Tibial artery (tissue), 4 donors: ENCODE data around the gene JKAMP.

Experiments
- DNase-seq, 2 donors: peaks; one replicate each; pipeline ENCODE4 v3.0.0-alpha.2; 2019
- H3K27ac ChIP-seq, 2 donors: fragments of 200-600 bp; sonication (generic) in 1 of 2; 1 replicate in 1 of 2; 2 replicates in 1 of 2; pipeline ENCODE4 v1.5.1; 2018 to 2019; ENCODE audit warnings: mild to moderate bottlenecking in 1 of 2
- H3K27me3 ChIP-seq, 2 donors: fragments of 200-600 bp; sonication (generic) in 1 of 2; one replicate each; pipeline versions ENCODE4 v1.5.1 to v1.6.0; 2016 to 2019
- H3K36me3 ChIP-seq, 3 donors: fragments of 200-600 bp; sonication (generic) in 2 of 3; one replicate each; pipeline ENCODE4 v1.5.1; 2016 to 2019; ENCODE audit warnings: mild to moderate bottlenecking in 2 of 3
- H3K4me1 ChIP-seq, 4 donors: fragments of 200-600 bp; sonication (generic) in 2 of 4; 1 replicate in 3 of 4; 2 replicates in 1 of 4; pipeline ENCODE4 v1.5.1; 2016 to 2019
- H3K4me3 ChIP-seq, 2 donors: fragments of 200-600 bp; sonication (generic) in 1 of 2; 1 replicate in 1 of 2; 2 replicates in 1 of 2; pipeline ENCODE4 v1.5.1; 2018 to 2019; ENCODE audit warnings: mild to moderate bottlenecking in 2 of 2
- H3K9me3 ChIP-seq, 3 donors: fragments of 200-600 bp; sonication (generic) in 1 of 3; one replicate each; pipeline ENCODE4 v1.5.1; 2016 to 2019
- CTCF ChIP-seq, 2 experiments: fragments of 200-600 bp in 1 of 2; fragments of 450-650 bp in 1 of 2; IDR thresholded peaks; one replicate each; pipeline ENCODE4 v1.5.1; 2017 to 2019; ENCODE audit warnings: antibody characterized with exemption in 2 of 2, mild to moderate bottlenecking in 1 of 2, moderate library complexity in 1 of 2
- intact Hi-C: fragments of 100-400 bp; cut with DNase I; formaldehyde crosslinking; loops from one replicate; pipeline ENCODE4 v1.15.0; 2023; ENCODE audit warnings: low total_unique reads

JKAMP gene

GRCh38 chr14:59450716-59451115 lies 33.6 kb upstream of the JKAMP start:
- DNase-seq = no peak
- no peak for TF ChIP-seq CTCF (IDR thresholded peaks at IDR 0.05)
- intact Hi-C loops = no loop called here

GRCh38 chr14:59451849-59452248 lies 32.5 kb upstream of the JKAMP start:
- Histone ChIP-seq H3K27ac (no peak overlapping the region), H3K4me1 (peaks cover 0 to 18% (median 9%) of the 10 kb centered on the region in 4 donors), H3K27me3 (no peaks in the 10 kb centered on the region), H3K9me3 (no peaks in the 10 kb centered on the region), H3K36me3 (peaks cover 0 to 5% (median 0%) of the 10 kb centered on the region in 3 donors), H3K4me3 (no peak overlapping the region)
- no peak for DNase-seq
- intact Hi-C loops = no loop called here
- no peak for TF ChIP-seq CTCF (IDR thresholded peaks at IDR 0.05)

More at GRCh38 chr14:59450716-59451115, 33.6 kb upstream of the JKAMP start:
- no peaks in the 10 kb centered on the region for H3K9me3 ChIP-seq
- no peak overlapping the region for H3K27ac ChIP-seq
- H3K4me1 ChIP-seq = peaks cover 0 to 18% (median 9%) of the 10 kb centered on the region in 4 donors
- H3K27me3 ChIP-seq = no peaks in the 10 kb centered on the region
- no peak overlapping the region for H3K4me3 ChIP-seq
- H3K36me3 ChIP-seq = no peaks in the 10 kb centered on the region

GRCh38 chr14:59454139-59454538 lies 30.2 kb upstream of the JKAMP start:
- DNase-seq = peak; percentile 49 to 81
- Histone ChIP-seq H3K4me3 (no peak overlapping the region), H3K4me1 (peaks cover 0 to 18% (median 9%) of the 10 kb centered on the region in 4 donors), H3K27ac (peak overlapping the region; percentile 66 to 79), H3K9me3 (no peaks in the 10 kb centered on the region), H3K36me3 (peaks cover 0 to 8% (median 7%) of the 10 kb centered on the region in 3 donors), H3K27me3 (no peaks in the 10 kb centered on the region)
- TF ChIP-seq CTCF (IDR thresholded peaks at IDR 0.05) = no peak
- intact Hi-C loops = no loop called here

- H3K4me3 ChIP-seq = no peak overlapping the region
- no peak for TF ChIP-seq CTCF (IDR thresholded peaks at IDR 0.05)
Measured at GRCh38 chr14:59455411-59455810, 28.9 kb upstream of the JKAMP start.

GRCh38 chr14:59458486-59458885 lies 25.8 kb upstream of the JKAMP start:
- Histone ChIP-seq H3K36me3 (peaks cover 0 to 8% (median 7%) of the 10 kb centered on the region in 3 donors), H3K27ac (no peak overlapping the region), H3K4me1 (peaks cover 0 to 19% (median 9%) of the 10 kb centered on the region in 4 donors), H3K27me3 (no peaks in the 10 kb centered on the region), H3K4me3 (no peak overlapping the region), H3K9me3 (no peaks in the 10 kb centered on the region)
- DNase-seq = no peak
- TF ChIP-seq CTCF (IDR thresholded peaks at IDR 0.05) = no peak
- intact Hi-C loops = no loop called here

More at GRCh38 chr14:59455411-59455810, 28.9 kb upstream of the JKAMP start:
- H3K36me3 ChIP-seq = peaks cover 0 to 8% (median 7%) of the 10 kb centered on the region in 3 donors
- H3K27ac ChIP-seq = peak overlapping the region; percentile 66 to 79
- H3K27me3 ChIP-seq = no peaks in the 10 kb centered on the region
- H3K4me1 ChIP-seq = peaks cover 0 to 18% (median 9%) of the 10 kb centered on the region in 4 donors
- no peaks in the 10 kb centered on the region for H3K9me3 ChIP-seq
- DNase-seq = no peak
- intact Hi-C loops = no loop called here

GRCh38 chr14:59460378-59460777 lies 23.9 kb upstream of the JKAMP start:
- TF ChIP-seq CTCF (IDR thresholded peaks at IDR 0.05) = no peak
- no peak overlapping the region for H3K27ac ChIP-seq
- H3K27me3 ChIP-seq = no peaks in the 10 kb centered on the region
- H3K4me3 ChIP-seq = no peak overlapping the region
- intact Hi-C loops = no loop called here
- H3K36me3 ChIP-seq = peaks cover 0 to 8% (median 7%) of the 10 kb centered on the region in 3 donors
- no peaks in the 10 kb centered on the region for H3K9me3 ChIP-seq
- peaks cover 0 to 13% (median 9%) of the 10 kb centered on the region in 4 donors for H3K4me1 ChIP-seq
- DNase-seq = no peak
